T-helper 9 cell (primary cell): ENCODE data around the gene IRS1.
A peak's percentile ranks its signal among the peaks of the same experiment; 100 is the strongest.
"Not testable (repeated sequence)": the region's sequence is repeated elsewhere in the genome, so short reads cannot be mapped to it uniquely, and the experiment has no call there.

Source experiments
- DNase-seq: peaks from one replicate; pipeline ENCODE4 v3.0.0-alpha.2; 2020
- total RNA-seq, 2 donors: gene quantifications; one replicate each; lab custom pipeline; 2026; lab: John Stamatoyannopoulos, UW

Gene IRS1
- 5.8 to 10.1 reads per million in 2 donors for total RNA-seq

GRCh38 chr2:226799211-226799975 is at the start of gene IRS1:
TSS of gene IRS1 (minus strand) at chr2:226799820. CDS start at chr2:226798738, 1,082 bp downstream.
- peak; percentile 52 for DNase-seq

GRCh38 chr2:226849349-226849748 is 49.7 kb upstream of the IRS1 start:
- no peak for DNase-seq

- DNase-seq: no peak
Observed at GRCh38 chr2:226847511-226847910, 47.9 kb upstream of the IRS1 start.

- DNase-seq: no peak
Observed at GRCh38 chr2:226847090-226847489, 47.5 kb upstream of the IRS1 start.

GRCh38 chr2:226845386-226846116 is 45.9 kb upstream of the IRS1 start:
- DNase-seq: no peak

- DNase-seq: not testable (repeated sequence)
Observed at GRCh38 chr2:226843001-226843400, 43.4 kb upstream of the IRS1 start.

GRCh38 chr2:226839951-226840350 is 40.3 kb upstream of the IRS1 start:
- DNase-seq: no peak

GRCh38 chr2:226839161-226839560 is 39.5 kb upstream of the IRS1 start:
- no peak for DNase-seq

GRCh38 chr2:226838722-226839121 is 39.1 kb upstream of the IRS1 start:
- DNase-seq: no peak

GRCh38 chr2:226837787-226838603 is 38.4 kb upstream of the IRS1 start:
- no peak for DNase-seq

GRCh38 chr2:226837334-226837733 is 37.7 kb upstream of the IRS1 start:
- DNase-seq: no peak

GRCh38 chr2:226836548-226836885 is 36.9 kb upstream of the IRS1 start:
- no peak for DNase-seq

GRCh38 chr2:226835796-226836547 is 36.4 kb upstream of the IRS1 start, which contains the start of gene RHBDD1:
TSS of gene RHBDD1 (plus strand) at chr2:226836054. CDS start at chr2:226864694, 28,640 bp downstream.
- peak; percentile 87 for DNase-seq

- DNase-seq: no peak
Observed at GRCh38 chr2:226835420-226835795, 35.8 kb upstream of the IRS1 start.

- DNase-seq: not testable (repeated sequence)
Observed at GRCh38 chr2:226834880-226835279, 35.3 kb upstream of the IRS1 start.

GRCh38 chr2:226832061-226832460 is 32.4 kb upstream of the IRS1 start:
- no peak for DNase-seq

- no peak for DNase-seq
Observed at GRCh38 chr2:226831266-226831665, 31.6 kb upstream of the IRS1 start.

- DNase-seq: no peak
Observed at GRCh38 chr2:226829721-226830631, 30.4 kb upstream of the IRS1 start.

GRCh38 chr2:226828191-226828590 is 28.6 kb upstream of the IRS1 start:
- no peak for DNase-seq

GRCh38 chr2:226825056-226825455 is 25.4 kb upstream of the IRS1 start:
- DNase-seq: no peak

- no peak for DNase-seq
Observed at GRCh38 chr2:226818930-226819329, 19.3 kb upstream of the IRS1 start.
